Measurements from ENCODE around the gene TBC1D20.

DNA sequence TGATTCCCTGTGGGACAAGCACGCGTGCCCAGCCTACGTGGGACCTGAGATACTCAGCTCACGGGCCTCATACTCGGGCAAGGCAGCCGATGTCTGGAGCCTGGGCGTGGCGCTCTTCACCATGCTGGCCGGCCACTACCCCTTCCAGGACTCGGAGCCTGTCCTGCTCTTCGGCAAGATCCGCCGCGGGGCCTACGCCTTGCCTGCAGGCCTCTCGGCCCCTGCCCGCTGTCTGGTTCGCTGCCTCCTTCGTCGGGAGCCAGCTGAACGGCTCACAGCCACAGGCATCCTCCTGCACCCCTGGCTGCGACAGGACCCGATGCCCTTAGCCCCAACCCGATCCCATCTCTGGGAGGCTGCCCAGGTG lies 66.1 kb downstream of the TBC1D20 start:
- TF ChIP-seq, protein P1, sequence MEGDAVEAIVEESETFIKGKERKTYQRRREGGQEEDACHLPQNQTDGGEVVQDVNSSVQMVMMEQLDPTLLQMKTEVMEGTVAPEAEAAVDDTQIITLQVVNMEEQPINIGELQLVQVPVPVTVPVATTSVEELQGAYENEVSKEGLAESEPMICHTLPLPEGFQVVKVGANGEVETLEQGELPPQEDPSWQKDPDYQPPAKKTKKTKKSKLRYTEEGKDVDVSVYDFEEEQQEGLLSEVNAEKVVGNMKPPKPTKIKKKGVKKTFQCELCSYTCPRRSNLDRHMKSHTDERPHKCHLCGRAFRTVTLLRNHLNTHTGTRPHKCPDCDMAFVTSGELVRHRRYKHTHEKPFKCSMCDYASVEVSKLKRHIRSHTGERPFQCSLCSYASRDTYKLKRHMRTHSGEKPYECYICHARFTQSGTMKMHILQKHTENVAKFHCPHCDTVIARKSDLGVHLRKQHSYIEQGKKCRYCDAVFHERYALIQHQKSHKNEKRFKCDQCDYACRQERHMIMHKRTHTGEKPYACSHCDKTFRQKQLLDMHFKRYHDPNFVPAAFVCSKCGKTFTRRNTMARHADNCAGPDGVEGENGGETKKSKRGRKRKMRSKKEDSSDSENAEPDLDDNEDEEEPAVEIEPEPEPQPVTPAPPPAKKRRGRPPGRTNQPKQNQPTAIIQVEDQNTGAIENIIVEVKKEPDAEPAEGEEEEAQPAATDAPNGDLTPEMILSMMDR (IDR thresholded peaks at IDR 0.05), result no peak
- TF ChIP-seq POLR2A (IDR thresholded peaks at IDR 0.05), result no peak
